Endothelial cell (in vitro differentiated cells): ENCODE measurements around the gene MRPL54. TPM values are rescaled to one million over a fixed set of nuclear protein-coding genes. Genes with fewer than 3 reads are reported as not detected.

Experiments used
- DNase-seq: peaks from one replicate; pipeline ENCODE4 v3.0.0; 2021; ENCODE audit warnings: low spot score
- H3K27ac Mint-ChIP-seq: one replicate; pipeline ENCODE4 v1.8.0; 2021; ENCODE audit warnings: mixed read lengths, inconsistent platforms; ENCODE audit not compliant: unreplicated experiment
- H3K27me3 Mint-ChIP-seq: one replicate; pipeline ENCODE4 v1.8.0; 2021; ENCODE audit warnings: mild to moderate bottlenecking, moderate library complexity, mixed read lengths, inconsistent platforms; ENCODE audit not compliant: unreplicated experiment
- H3K36me3 Mint-ChIP-seq: one replicate; pipeline ENCODE4 v1.8.0; 2021; ENCODE audit warnings: mild to moderate bottlenecking, low read depth, mixed read lengths, inconsistent platforms; ENCODE audit not compliant: unreplicated experiment
- H3K4me1 Mint-ChIP-seq: one replicate; pipeline ENCODE4 v1.8.0; 2021; ENCODE audit warnings: mild to moderate bottlenecking, mixed read lengths, inconsistent platforms; ENCODE audit not compliant: unreplicated experiment
- H3K4me3 Mint-ChIP-seq: one replicate; pipeline ENCODE4 v1.8.0; 2021; ENCODE audit warnings: mild to moderate bottlenecking, mixed read lengths, inconsistent platforms; ENCODE audit not compliant: unreplicated experiment
- H3K9me3 Mint-ChIP-seq: one replicate; pipeline ENCODE4 v1.8.0; 2021; ENCODE audit warnings: mixed read lengths, inconsistent platforms; ENCODE audit not compliant: unreplicated experiment
- total RNA-seq: library from RNA; stranded (reverse); fragmentation: NEBNext Ultra II Directional; extraction: Animal tissue kit (Norgen Biotek cat#: 25700); gene quantifications from one replicate; pipeline ENCODE4 v1.2.1, GENCODE V29; 2021; ENCODE audit not compliant: unreplicated experiment
- TF ChIP-seq, protein P1 (sequence below): fragments of 200-600 bp; sonication (generic); IDR thresholded peaks from one replicate; pipeline ENCODE4 v1.5.0; 2021; ENCODE audit warnings: antibody characterized with exemption; ENCODE audit not compliant: unreplicated experiment

Gene MRPL54
- total RNA-seq, 1 donor from 2014 or later, result 26.7 TPM

GRCh38 chr19:3782903-3783302 is 20.4 kb downstream of the MRPL54 start:
- TF ChIP-seq, protein P1, sequence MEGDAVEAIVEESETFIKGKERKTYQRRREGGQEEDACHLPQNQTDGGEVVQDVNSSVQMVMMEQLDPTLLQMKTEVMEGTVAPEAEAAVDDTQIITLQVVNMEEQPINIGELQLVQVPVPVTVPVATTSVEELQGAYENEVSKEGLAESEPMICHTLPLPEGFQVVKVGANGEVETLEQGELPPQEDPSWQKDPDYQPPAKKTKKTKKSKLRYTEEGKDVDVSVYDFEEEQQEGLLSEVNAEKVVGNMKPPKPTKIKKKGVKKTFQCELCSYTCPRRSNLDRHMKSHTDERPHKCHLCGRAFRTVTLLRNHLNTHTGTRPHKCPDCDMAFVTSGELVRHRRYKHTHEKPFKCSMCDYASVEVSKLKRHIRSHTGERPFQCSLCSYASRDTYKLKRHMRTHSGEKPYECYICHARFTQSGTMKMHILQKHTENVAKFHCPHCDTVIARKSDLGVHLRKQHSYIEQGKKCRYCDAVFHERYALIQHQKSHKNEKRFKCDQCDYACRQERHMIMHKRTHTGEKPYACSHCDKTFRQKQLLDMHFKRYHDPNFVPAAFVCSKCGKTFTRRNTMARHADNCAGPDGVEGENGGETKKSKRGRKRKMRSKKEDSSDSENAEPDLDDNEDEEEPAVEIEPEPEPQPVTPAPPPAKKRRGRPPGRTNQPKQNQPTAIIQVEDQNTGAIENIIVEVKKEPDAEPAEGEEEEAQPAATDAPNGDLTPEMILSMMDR, result no peak
- Mint-ChIP-seq H3K36me3 (peaks cover 17% of the 10 kb centered on the region), H3K27ac (no peak overlapping the region), H3K27me3 (peaks cover 14% of the 10 kb centered on the region), H3K9me3 (peaks cover 11% of the 10 kb centered on the region), H3K4me1 (peaks cover 7% of the 10 kb centered on the region), H3K4me3 (no peak overlapping the region)
- DNase-seq, result no peak

GRCh38 chr19:3783660-3784584 is 21.4 kb downstream of the MRPL54 start:
- H3K36me3 Mint-ChIP-seq, result peaks cover 17% of the 10 kb centered on the region
- H3K4me3 Mint-ChIP-seq, result peak overlapping the region; percentile 33
- peaks cover 11% of the 10 kb centered on the region for H3K9me3 Mint-ChIP-seq
- peaks cover 7% of the 10 kb centered on the region for H3K4me1 Mint-ChIP-seq
- TF ChIP-seq, protein P1, result no peak
- H3K27me3 Mint-ChIP-seq, result peaks cover 14% of the 10 kb centered on the region
- DNase-seq, result peak; percentile 46
- no peak overlapping the region for H3K27ac Mint-ChIP-seq

DNA sequence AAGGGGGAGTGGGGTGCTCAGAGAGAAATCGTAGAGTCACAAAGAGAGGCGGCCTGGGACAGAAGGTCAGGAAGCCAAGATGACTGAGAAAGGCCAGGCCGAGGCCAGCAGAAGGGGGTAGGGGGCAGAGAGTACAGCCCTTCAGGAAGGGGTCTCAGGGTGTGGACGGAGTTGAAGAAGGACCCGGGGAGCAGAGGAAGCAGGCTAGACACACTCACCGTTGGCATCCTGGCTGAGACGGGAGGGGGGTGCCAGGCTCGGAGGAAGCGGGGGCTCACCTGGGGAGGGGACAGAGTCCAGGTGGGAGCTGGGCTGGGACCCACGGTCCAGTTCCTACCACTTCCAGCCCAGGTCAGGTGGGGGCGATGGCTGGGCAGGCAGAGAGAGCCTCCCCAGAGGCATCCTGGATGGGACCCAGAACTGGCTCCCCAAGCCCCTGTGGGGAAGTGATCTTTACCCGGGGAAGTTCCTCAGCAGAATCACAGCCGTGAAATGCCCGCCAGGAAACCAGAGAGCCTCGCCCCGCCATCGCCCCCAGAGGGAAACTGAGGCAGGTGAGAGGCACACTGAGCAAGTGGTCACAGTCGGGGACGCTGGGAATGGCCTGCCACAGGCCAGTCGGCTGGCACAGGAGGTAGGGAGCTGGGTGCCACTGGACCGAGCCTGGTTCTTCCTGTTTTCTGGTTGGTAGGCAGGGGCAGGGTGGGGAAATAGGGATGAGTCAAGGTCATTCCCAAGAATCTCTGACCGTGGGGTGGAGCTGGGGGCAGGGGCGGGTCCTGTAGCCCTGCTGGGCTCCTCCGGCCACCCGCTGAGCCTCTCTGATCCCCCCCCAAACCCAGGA is 22.3 kb downstream of the MRPL54 start:
- peaks cover 11% of the 10 kb centered on the region for H3K9me3 Mint-ChIP-seq
- H3K27me3 Mint-ChIP-seq, result peaks cover 19% of the 10 kb centered on the region
- H3K27ac Mint-ChIP-seq, result peak overlapping the region; percentile 16
- peaks cover 17% of the 10 kb centered on the region for H3K36me3 Mint-ChIP-seq
- TF ChIP-seq, protein P1, result no peak
- peak overlapping the region; percentile 71 for H3K4me3 Mint-ChIP-seq
- DNase-seq, result no peak
- peaks cover 7% of the 10 kb centered on the region for H3K4me1 Mint-ChIP-seq

GRCh38 chr19:3785451-3785937 is 23.0 kb downstream of the MRPL54 start:
- H3K9me3 Mint-ChIP-seq, result peaks cover 11% of the 10 kb centered on the region
- TF ChIP-seq, protein P1, result no peak
- H3K27me3 Mint-ChIP-seq, result peaks cover 19% of the 10 kb centered on the region
- no peak overlapping the region for H3K27ac Mint-ChIP-seq
- H3K4me1 Mint-ChIP-seq, result peaks cover 7% of the 10 kb centered on the region
- DNase-seq, result no peak
- peak overlapping the region; percentile 71 for H3K4me3 Mint-ChIP-seq
- peaks cover 17% of the 10 kb centered on the region for H3K36me3 Mint-ChIP-seq
